MM.1S (cell line): ENCODE data around the gene RSBN1L.

Experiments used
- EZH2 ChIP-seq: fragments of 300-600 bp; sonication (generic); optimal IDR thresholded peaks from 2 replicates; pipeline ENCODE3; 2017; ENCODE audit warnings: low read depth, mild to moderate bottlenecking, antibody characterized with exemption, low read length, mixed read lengths
- TF ChIP-seq, protein P1 (sequence below): fragments of 300-600 bp; sonication (generic); IDR thresholded peaks from 2 replicates; pipeline ENCODE4 v1.5.1; 2016; ENCODE audit warnings: antibody characterized with exemption, low read length, mixed read lengths

DNA sequence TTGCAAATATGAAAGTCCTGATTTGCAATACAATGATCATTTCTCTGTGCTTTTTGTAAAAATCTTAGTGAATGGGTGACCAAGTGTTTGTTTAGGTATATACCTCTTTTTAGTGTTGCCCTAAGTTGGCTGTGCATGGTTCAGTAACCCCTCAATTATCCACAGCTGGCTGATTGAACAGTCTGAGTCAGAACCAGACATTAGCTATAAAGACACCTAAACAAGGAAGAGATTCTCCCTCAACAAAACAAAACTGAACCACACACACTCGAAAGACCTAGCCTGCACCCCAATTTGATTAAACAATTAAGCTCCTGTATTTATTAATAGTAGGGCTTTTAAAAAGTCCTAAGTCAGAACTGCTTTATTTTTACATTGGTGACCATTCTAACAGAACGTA lies 2.8 kb downstream of the RSBN1L start:
- TF ChIP-seq, protein P1, sequence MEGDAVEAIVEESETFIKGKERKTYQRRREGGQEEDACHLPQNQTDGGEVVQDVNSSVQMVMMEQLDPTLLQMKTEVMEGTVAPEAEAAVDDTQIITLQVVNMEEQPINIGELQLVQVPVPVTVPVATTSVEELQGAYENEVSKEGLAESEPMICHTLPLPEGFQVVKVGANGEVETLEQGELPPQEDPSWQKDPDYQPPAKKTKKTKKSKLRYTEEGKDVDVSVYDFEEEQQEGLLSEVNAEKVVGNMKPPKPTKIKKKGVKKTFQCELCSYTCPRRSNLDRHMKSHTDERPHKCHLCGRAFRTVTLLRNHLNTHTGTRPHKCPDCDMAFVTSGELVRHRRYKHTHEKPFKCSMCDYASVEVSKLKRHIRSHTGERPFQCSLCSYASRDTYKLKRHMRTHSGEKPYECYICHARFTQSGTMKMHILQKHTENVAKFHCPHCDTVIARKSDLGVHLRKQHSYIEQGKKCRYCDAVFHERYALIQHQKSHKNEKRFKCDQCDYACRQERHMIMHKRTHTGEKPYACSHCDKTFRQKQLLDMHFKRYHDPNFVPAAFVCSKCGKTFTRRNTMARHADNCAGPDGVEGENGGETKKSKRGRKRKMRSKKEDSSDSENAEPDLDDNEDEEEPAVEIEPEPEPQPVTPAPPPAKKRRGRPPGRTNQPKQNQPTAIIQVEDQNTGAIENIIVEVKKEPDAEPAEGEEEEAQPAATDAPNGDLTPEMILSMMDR: no peak
- TF ChIP-seq EZH2: no peak
